NCI-H2196 treated with DMSO at 0.1 percent for 48 hours (cell line): ENCODE data around the gene ARHGDIA.
"Not testable (repeated sequence)": the region's sequence is repeated elsewhere in the genome, so short reads cannot be mapped to it uniquely, and the experiment has no call there.

Source experiments
- DNase-seq: peaks from one replicate; lab custom pipeline; 2025; ENCODE audit not compliant: unreplicated experiment; lab: John Stamatoyannopoulos, UW

The ARHGDIA gene

DNA sequence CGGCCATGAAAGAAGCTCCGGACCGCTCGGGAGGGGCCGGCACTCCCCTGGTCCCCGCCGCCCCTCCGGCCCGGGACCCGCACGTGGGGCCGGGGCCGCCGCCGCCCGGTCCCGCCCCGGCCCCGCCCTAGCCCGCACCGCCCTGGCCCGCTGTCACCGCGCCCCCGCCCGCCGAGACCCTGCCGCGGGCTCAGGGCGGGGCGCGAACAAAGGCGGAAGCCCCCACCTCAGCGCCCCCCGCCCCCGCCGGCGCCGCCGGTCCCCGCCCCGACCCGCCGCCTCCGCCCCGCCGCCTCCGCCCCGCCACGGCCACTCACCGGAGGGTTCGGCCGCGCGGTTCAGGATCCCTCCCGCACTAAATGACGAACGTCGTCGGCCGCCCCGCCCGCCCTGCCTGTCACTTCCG lies at the start of gene ARHGDIA:
ARHGDIA (minus strand) TSS at position 357 of the 406 bp plus-strand sequence. CDS start 1,407 bp downstream, outside the sequence.
- DNase-seq = no peak

DNA sequence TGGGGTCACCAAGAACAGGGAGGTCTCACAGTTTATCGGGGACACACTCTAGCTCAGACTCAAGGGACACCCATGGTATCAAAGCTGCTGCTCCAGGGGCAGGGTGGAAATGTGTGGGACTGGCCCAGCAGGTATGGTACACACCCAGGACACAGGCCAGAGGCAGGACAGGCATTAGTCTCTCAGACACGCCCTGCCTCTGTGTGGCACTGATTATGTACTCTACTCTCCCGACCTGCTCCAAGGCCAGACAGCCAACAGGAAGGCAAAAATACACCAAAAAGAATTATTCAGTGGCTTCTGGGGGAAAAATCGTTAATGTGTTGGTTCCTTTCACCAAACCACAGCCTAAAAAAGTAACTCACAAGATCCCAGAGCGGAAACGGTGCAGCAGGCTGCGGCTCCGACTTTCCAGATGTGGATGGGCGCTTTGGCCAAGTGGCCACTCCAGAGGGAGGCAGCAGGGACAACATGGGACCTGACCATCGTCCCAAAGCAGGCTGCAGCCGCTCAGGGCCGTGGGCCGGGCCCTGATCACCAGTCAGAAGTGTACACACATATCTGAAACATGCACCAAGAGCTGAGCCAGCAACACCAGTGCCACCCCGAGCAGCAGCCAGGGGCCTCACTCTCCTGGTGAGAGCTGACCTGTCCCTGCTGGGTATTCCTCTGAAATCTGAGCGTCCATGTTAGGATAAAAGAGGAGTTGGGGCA lies 47.9 kb upstream of the ARHGDIA start:
- no peak for DNase-seq

DNA sequence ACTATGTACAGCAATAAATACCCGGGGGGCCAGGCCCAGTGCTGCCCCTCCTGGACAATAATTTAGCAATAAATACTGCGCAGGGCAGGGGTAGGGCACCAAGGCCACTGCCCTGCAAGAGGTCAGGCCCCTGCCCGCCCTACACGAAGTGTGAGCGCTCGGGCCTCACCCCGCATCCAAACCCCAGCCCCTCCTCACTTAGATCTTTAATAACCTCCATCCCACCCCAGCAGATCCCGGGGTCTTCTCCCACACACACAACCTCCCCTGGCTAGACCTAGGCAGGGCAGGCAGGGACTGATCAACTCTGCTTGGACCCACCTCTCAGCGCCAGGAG lies 47.2 kb upstream of the ARHGDIA start:
- not testable (repeated sequence) for DNase-seq

DNA sequence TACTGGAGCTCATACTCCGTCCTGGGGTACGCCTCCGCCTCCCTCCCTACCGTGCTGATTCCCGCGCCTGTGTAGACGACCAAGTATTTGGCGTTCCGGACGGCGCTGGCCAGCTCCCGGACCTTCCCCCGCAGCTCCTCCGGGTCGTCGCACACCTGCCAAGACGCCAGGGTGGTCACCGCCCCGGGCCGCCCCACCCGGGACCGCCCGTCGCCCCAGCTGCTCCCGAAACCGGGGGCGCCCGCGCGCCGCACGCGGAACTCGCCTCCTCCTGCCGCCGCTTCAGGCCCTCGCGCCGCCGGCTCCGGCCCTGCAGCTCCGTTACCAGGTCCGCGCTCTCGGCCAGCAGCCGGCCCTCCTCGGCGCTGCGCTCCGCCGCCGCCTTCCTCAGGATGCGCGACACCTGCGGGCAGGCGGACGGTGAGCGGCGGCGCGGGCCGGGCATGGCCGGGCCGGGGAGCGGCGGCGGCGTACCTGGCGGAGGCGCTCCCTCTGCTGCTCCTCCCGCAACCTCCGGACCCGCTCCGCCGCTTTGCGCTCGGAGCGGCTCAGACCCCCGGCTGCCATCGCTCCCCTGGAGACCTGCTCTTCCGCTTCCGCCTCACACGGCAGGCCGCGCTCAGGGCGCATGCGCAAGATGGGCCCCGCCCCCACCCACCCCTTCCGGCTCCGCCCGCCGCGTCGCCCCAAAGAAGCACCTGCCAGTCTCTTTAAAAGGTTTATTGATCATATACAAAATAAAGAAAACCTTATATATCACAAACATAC lies 46.6 kb upstream of the ARHGDIA start, which contains the start of gene SIRT7:
SIRT7 (minus strand) TSS at position 612 of the 768 bp plus-strand sequence; CDS start at position 567, 45 bp downstream.
- peak; percentile 71 for DNase-seq

DNA sequence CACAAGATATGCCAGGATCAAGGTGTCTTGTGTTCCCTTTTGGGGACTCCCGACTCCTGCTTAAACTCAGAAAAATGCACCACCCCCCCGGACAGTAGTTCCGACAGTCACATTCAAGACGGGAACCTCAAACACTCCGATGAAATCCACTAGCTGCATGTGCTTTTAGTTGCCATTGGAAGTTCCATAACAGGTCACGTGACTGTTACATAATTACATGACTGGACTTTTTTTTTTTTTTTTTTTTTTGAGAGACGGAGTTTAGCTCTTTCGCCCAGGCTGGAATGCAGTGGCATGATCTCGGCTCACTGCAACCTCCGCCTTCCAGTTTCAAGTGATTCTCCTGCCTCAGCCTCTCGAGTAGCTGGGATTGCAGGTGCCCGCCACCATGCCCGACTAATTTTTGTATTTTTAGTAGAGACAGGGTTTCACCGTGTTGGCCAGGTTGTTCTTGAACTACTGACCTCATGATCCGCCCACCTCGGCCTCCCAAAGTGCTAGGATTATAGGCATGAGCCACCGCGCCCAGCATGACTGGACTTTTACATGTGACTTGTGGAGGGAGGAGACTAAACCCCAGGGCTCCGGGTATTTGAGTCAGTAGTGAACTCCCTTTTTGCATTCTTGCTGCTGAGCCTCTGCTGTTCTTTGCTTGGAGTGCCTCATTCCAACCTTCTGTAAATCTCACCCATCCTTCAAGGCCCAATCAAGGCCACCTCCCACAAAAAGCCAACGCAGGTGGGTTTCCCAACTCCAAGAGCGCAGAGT lies 45.3 kb upstream of the ARHGDIA start:
- DNase-seq = no peak

DNA sequence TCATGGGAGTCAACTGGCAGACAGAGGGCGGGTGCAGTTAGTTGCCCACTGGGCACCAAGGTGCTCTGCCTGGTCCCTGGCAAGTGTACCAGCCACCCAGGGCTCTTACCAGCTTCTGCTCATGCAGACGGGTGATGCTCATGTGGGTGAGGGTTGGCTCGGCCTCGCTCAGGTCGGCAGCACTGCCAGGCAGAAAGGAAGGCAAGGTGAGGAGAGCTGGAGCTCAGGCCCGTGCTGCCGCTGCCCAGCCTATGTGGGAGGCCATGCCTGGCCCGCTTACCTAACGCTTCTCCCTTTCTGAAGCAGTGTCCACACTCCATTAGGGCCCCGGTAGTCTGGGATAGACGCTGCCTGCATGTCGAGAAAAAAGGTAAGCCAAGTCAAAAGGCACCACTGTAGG lies 44.2 kb upstream of the ARHGDIA start:
- no peak for DNase-seq

DNA sequence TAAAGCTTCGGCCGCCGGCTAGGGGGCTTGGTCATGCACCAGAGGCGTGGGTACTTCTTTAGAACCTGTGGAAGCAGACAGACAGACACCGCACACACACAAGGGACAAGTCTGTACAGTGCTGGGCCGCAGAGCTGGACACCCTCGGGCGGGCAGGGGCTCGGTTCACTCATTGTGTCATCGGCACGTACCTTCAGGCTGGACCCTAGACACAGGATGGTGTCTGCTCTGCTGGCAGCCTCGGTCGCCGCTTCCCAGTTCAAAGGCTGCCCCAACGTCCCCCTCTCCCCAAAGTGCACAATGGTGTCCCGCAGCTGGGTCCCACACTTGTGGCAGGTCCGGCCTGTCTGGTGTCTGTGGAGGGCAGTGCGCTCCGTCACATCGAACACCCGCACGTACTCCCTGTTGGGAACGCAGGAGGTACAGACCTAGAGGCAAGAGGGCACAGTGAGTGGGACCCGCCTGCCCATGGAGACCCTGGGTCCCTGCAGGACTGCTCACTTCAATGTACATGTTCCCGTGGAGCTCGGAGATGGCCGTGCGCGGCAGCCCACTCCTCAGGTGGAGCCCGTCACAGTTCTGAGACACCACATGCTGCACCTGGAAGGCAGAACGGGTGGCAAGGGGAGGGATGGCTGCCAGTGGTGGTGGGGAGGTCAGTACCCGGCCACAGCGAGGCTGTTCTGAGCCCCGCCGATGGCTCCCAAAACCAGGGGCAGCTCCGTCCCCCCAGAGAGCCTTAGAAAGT lies 43.1 kb upstream of the ARHGDIA start:
- DNase-seq = no peak

DNA sequence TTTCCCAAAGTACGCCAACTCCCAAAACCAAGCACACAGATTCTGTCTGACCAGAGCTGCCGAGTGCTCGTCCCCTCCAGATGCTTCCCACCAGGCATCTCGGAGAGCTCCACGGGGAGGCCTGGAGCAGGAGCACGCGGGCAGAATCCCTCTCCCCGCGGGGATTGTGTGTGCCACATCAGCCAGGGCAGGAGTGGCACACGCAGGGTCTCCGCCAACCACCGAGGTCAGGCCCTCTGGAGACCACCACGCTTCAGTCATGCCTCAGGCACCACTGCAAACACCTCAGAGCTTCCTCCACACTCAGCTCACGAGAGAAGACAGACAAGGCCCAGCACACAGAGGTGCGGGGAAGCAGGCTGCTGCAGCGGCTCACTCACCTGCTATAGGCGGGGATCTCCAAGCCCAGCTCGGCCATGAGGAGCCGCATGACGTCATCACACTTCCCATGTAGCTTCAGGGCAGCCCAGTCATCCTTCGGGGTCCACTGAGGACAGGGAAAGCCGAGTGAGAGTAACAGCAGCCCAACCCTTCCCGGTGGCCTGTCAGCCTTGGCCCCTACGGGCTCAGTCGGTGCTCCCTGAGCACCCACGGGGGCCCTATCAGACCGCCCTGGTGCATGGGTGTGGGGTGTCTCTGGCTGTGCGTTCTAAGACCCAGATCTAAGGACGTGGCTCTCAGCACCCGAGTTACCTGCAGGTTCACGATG lies 42.4 kb upstream of the ARHGDIA start:
- no peak for DNase-seq

DNA sequence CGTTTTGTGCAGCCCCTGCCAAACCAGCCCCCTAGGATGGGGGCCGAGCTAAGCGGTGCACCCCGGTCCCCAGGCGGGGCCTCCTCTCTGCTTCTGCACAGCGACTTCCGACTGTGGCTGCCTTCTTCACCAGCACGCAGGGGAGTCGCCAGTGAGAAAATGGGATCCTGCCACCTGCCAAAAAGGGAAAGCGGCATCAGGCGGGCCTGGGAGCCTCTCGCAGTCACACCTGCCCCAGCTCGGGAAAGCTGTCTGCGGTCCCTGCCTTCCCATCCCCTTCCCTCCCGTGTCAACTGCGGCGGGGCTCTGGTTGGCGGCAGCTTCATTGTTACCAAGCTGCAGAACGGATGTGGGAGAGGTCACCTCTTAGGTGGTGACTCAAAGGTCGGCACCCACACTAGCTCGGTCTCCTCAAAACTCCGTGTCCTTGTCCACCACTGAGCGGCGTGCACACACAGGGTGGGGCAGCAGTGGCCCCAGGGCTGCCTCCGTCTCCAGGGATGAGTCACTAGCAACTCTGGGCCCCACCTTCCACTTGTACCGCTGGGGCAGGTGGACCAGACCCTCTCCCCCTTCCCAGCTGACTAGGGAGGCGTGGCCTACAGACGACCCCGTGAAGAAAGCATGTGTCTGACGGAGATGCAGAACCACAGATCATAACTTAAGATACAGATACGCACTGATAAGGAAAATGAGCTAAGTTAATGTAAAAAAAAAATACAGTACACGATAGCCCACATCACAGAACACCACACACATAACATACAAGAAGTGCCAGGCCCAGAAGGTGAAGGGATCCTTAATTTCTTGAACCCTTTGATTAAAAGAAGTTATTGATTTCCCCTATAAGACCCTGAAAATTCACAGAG lies 41.5 kb upstream of the ARHGDIA start:
- DNase-seq = no peak

DNA sequence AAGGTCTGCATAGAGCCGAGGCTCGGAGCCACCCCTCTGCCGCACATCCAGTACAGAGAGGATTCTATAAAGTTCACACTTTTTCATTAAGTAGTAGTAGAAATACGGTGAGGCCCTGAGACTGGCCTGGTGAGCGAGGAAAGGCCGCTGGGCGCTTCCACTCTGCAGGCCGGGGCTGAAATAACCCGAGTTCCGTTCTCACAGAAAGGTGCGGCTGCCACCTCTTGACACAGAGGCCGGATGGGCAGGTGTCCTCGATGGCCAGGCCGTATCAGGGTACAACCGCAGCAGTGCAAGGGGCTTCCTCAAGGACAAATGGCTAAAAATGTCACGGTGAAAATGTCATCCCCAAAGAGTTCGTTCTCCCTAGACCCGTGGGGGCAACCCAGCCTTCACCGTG lies 40.8 kb upstream of the ARHGDIA start:
- no peak for DNase-seq

DNA sequence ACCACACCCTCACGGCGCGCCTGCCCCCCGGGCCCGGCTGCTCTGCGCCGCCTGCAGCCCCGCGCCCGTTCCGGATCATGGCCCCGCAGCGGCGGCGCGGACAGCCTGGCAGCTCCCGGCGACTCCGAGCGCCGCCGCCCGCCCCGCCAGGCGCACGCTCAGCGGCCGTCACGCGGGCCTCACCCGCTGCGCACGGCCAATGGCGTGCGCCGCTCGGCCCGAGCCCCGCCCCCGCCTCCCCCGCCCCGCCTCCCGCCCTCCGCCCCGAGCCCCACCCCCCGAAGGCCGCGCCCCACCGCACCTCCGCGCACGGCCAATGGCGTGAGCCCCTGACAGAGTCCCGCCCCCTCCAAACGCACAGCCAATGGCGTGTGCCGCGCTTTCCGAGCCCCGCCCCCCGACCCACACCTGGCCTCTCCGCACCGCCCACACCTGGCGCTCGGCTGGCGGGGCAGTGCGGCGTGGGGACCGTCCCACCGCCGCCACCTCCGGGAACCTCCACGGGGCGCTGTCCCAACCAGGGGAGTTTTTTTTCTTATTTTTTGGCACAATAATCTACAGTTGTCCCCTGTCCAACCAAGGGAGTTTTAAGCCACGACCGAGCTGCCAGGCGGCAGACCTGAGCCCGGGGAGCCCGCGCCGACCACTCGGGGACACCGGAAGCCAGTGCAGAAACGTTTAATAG lies 40.3 kb upstream of the ARHGDIA start, which contains the start of gene PCYT2:
PCYT2 (minus strand) TSS at position 123 of the 685 bp plus-strand sequence; CDS start at position 79, 44 bp downstream.
- DNase-seq = peak; percentile 92

DNA sequence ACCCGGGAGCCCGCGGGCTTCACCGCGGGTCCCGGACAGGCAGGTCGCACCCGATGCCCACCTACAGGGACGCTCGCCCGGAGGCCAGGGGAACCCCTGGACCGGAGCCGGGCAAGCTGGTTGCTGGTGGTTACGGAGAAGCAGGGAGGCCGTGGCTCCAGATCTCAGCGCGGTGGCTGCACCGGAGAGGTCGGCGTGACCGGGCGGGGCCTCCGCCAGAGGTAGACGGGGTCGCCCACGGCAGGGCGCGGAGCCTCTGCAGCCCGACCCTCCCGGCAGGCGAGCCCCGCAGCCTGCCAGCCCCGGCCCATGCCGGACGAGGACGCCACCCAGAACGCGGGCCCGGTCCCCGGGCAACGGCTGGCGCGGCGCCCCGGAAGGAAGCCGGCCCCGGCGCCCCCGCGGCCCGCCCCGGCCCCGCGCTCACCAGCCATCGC lies 39.7 kb upstream of the ARHGDIA start:
- DNase-seq = no peak

DNA sequence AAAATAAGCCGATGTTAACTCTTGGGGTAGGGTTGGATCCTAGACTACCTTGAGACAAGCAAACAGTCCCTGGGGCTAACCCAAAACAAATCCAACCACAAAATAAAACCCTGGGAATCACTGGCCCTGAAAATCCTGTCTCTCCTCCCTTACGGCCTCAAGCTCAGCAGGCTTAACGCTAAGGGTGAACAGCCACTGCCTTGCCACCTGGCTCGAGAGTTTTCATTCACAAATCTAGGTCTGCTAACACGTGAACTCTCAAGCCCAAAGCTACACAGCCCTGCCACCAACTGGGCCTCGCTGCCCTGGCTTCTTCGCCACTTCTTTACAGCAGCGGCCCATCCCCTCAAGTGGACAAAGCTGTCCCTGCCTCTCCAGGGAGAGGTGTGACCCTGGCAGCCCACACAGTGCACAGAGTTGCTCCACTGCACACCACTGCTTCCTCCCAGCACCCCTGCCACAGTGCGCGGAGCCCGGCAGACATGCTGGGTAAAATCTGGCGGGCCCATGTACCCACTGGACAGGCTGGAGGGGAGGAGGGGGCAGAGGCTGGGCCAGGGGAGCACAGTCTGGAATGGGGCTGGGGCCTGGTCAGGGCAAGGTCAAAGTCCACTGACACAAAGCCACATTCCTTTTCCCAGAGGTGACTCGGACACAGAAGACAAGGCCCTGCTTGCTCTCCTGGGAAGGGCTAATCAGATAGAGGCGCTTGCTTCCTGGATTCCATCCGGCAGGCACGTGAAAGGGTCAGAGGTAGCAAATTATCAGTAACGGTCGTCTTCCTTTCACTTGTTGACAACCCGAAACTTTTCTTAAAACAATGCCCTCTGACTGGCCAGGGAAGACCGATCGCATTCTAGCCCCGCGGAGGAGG lies 39.1 kb upstream of the ARHGDIA start:
- DNase-seq = no peak

DNA sequence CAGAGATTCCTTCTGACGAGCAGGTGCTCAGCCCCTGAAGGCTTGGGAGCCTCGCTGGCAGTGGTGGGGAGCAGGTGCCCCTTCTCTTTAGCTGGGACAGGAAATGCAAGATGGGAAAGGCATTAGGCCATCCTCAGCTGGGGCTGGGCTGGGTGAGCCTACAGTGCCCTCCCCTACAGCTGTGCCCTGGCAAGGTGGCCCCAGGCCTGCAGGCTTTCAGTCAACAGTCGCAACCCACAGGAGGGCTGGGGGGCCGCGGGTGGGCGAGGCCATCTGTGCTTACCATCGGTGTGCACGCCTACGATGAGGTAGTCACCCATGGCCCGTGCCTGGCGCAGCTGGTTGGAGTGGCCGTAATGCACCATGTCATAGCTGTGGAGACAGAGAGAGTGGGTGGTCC lies 38.1 kb upstream of the ARHGDIA start:
- DNase-seq = no peak

DNA sequence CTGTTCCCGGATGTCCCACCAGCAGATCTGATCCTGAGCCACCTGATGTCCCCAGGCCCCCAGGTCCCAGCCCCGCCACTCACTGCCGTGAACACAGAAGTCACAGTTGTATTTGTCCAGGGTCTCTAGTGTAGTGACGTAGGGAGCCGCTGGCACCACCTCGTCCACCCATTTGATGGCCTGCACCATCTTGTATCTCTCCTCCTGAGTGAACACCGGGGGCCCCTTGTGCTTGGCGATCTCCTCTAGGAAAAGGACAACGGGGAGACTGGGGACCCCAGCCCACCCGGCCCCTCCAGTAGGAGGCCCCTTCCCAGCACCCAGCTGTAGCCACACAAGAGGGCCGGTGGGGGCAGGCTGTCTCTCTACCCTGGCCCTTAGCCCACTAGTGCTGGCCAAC lies 37.7 kb upstream of the ARHGDIA start:
- no peak for DNase-seq

DNA sequence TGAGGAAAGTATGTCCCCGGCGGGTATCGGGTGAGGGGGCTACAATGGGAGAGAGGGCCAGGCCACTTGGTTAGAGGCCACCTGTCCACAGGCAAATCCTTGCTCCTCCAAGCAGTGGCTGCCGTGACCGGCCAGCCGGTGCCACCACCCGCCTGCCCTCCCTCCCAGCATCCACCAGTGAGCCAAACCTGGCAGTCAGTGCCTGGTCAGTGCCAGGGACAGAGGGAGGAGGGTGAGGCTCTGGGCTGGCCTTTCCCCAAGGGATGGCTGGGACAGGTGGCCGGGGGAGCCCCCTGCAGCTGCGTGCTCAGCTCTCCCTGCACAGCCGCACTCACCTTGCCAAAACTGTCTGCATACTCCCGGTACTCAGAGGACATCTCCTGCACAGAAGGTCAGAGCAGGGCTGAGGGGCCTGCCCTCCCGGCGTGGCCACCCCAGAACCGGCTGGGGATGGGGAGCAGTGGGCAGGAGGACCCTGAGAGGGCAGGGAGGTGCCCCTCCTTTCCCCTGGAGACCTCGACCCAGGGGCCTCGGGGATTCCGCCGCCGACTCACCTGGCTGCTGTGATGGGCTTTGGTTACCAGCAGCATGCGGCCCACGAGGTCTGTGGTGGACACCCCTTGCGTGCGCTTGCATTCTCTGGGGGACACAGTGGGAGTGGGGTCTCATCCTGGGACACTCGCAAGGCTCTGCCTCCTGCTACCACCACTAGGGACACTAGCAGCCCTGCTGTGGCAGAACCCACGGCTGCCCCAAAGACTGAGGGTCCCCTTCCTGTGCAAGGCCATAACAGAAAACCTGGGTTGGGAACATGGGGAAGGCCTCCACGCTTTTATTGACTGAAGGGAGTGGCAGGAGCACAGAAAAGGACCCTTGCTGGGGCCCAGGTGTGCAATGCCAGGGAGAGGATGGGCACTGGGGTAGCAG lies 36.3 kb upstream of the ARHGDIA start:
- DNase-seq = no peak
